Right cardiac atrium (tissue), 5 donors: ENCODE results near the gene MITD1. TPM values are rescaled to one million over a fixed set of nuclear protein-coding genes. Genes with fewer than 3 reads are reported as not detected.

Source experiments
- ATAC-seq, 2 donors: fragments of 200-7000 bp; cut with Tn5 transposase; one replicate each; pipeline versions ENCODE4 v1.8.0 to v1.9.1; 2020; ENCODE audit warnings: moderate library complexity in 2 of 2, mild to moderate bottlenecking in 1 of 2
- DNase-seq, 3 donors: peaks; one replicate each; pipeline ENCODE4 v3.0.0-alpha.2; 2020
- H3K27ac ChIP-seq: one replicate; pipeline ENCODE4 v1.5.1; 2013; ENCODE audit warnings: mild to moderate bottlenecking, low read length, control low read depth, moderate library complexity
- H3K27me3 ChIP-seq: one replicate; pipeline ENCODE4 v1.6.1; 2013; ENCODE audit not compliant: control insufficient read depth, insufficient read depth
- H3K4me1 ChIP-seq: one replicate; pipeline ENCODE4 v1.6.1; 2013; ENCODE audit warnings: low read length; ENCODE audit not compliant: control insufficient read depth, insufficient read depth
- H3K4me3 ChIP-seq: one replicate; pipeline ENCODE4 v1.5.1; 2013; ENCODE audit warnings: low read length, control low read depth
- H3K9me3 ChIP-seq: one replicate; pipeline ENCODE4 v1.6.1; 2013; ENCODE audit warnings: low read length; ENCODE audit not compliant: control insufficient read depth
- WGBS: extraction: QIAGEN DNeasy Blood & Tissue Kit; methylation state at CpG from one replicate; pipeline ENCODE4 v1.1.7; 2013; 5-methylcytosine and 5-hydroxymethylcytosine counted together
- intact Hi-C, 4 donors: fragments of 100-400 bp; cut with DNase I; formaldehyde crosslinking; loops; one replicate each; pipeline versions ENCODE4 v1.11.0 to v1.14.0; 2022 to 2023
- polyA plus RNA-seq: library from polyadenylated mRNA; stranded (reverse); fragments of 200-250 nt; gene quantifications from one replicate; pipeline ENCODE4 v1.2.3, GENCODE V29; 2013
- total RNA-seq, 4 donors: library from RNA; stranded (reverse); fragmentation: NEBNext Ultra II Directional; extraction: Animal tissue kit (Norgen Biotek cat#: 25700); gene quantifications; one replicate each; pipeline ENCODE4 v1.2.1, GENCODE V29; 2021
- donor health status: healthy with polysubstance abuse.
- donor health status: DM: no; HTN: yes; CAD: no.
- donor health status: DM: no; HTN: no; CAD: no.
- donor health status: DM: no; HTN: yes; CAD: no; lungs with severe emphysema.
- donor health status: DM: yes; HTN: yes; CAD: no.

MITD1 gene
- total and polyA plus RNA-seq, 5 donors = 10.4 to 22.4 (median 12.2) TPM

DNA sequence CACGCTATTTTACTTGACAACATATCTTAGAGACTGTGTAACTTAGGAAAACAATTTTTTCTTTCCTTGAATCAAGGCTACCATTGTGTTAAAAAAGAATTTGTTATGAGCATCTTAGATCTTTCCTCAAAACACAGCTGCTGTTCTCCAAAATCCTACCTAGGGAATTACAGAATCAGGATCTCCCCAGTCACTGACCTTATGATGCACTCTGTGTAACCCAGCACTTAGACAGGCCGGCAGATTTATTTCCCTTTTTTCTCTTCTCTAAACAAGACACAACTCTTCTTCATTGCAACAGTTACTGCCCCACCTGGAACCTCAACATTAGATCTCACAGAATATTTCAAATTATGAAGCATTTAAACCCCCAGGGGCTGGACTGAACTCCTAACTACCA, 52.9 kb downstream of the MITD1 start:
- no peak for ATAC-seq
- Histone ChIP-seq H3K9me3 (no peaks in the 10 kb centered on the region), H3K4me1 (no peaks in the 10 kb centered on the region), H3K4me3 (no peak overlapping the region), H3K27ac (no peak overlapping the region), H3K27me3 (no peaks in the 10 kb centered on the region)
- no peak for DNase-seq
- intact Hi-C loops = no loop called here
- 89% methylated on average over 2 of the region's 2 CpGs for WGBS

Other genes with a start within 250 kb of the MITD1 start
- 1 to 10 TPM; 4.7 to 5.7 (median 5.1) TPM for gene CRACDL, start 244.8 kb downstream of the MITD1 start, total RNA-seq
- gene CRACDL, start 244.8 kb downstream of the MITD1 start, polyA plus RNA-seq = 2.7 TPM
- under 1 TPM in 2 of 4 donors, not detected in 2; 0.18 to 0.43 TPM for gene C2orf15, start 39.4 kb downstream of the MITD1 start, total RNA-seq
- 0.25 TPM for gene C2orf15, start 39.4 kb downstream of the MITD1 start, polyA plus RNA-seq
- gene TSGA10, start 26.1 kb downstream of the MITD1 start, total RNA-seq = 1 to 10 TPM; 4.2 to 5.2 (median 4.7) TPM
- gene TSGA10, start 26.1 kb downstream of the MITD1 start, polyA plus RNA-seq = 2.5 TPM
- gene LIPT1, start 26.1 kb downstream of the MITD1 start, total RNA-seq = 10 to 100 TPM in 1 of 4 donors, 1 to 10 TPM in 3; 5.8 to 10.0 (median 7.1) TPM
- 12.4 TPM for gene LIPT1, start 26.1 kb downstream of the MITD1 start, polyA plus RNA-seq
- gene MRPL30, start 126 bp upstream of the MITD1 start, total RNA-seq = 10 to 100 TPM; 21.3 to 29.6 (median 27.1) TPM
- 24.2 TPM for gene MRPL30, start 126 bp upstream of the MITD1 start, polyA plus RNA-seq
- not detected for gene LYG2, start 74.6 kb upstream of the MITD1 start, total RNA-seq
- gene LYG2, start 74.6 kb upstream of the MITD1 start, polyA plus RNA-seq = not detected
- under 1 TPM in 3 of 4 donors, not detected in 1; 0.40 to 0.72 (median 0.65) TPM for gene LYG1, start 120.1 kb upstream of the MITD1 start, total RNA-seq
- gene LYG1, start 120.1 kb upstream of the MITD1 start, polyA plus RNA-seq = 0.84 TPM
- 10 to 100 TPM; 18.7 to 22.4 (median 20.2) TPM for gene TXNDC9, start 155.3 kb upstream of the MITD1 start, total RNA-seq
- gene TXNDC9, start 155.3 kb upstream of the MITD1 start, polyA plus RNA-seq = 22.5 TPM
- 10 to 100 TPM; 67.1 to 79.9 (median 71.9) TPM for gene EIF5B, start 156.3 kb upstream of the MITD1 start, total RNA-seq
- 71.6 TPM for gene EIF5B, start 156.3 kb upstream of the MITD1 start, polyA plus RNA-seq